ENCODE data around the gene RORB. TPM values are rescaled to one million over a fixed set of nuclear protein-coding genes. Genes with fewer than 3 reads are reported as not detected.

Gene RORB
- total RNA-seq, 4 donors from 2014 or later, result 0.04 to 0.19 (median 0.14) TPM

- WGBS, 2 donors, result 65 to 69% methylated on average over 8 of the region's 8 CpGs
- TF ChIP-seq, protein P1, sequence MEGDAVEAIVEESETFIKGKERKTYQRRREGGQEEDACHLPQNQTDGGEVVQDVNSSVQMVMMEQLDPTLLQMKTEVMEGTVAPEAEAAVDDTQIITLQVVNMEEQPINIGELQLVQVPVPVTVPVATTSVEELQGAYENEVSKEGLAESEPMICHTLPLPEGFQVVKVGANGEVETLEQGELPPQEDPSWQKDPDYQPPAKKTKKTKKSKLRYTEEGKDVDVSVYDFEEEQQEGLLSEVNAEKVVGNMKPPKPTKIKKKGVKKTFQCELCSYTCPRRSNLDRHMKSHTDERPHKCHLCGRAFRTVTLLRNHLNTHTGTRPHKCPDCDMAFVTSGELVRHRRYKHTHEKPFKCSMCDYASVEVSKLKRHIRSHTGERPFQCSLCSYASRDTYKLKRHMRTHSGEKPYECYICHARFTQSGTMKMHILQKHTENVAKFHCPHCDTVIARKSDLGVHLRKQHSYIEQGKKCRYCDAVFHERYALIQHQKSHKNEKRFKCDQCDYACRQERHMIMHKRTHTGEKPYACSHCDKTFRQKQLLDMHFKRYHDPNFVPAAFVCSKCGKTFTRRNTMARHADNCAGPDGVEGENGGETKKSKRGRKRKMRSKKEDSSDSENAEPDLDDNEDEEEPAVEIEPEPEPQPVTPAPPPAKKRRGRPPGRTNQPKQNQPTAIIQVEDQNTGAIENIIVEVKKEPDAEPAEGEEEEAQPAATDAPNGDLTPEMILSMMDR (IDR thresholded peaks at IDR 0.05), result no peak
- no peak for TF ChIP-seq POLR2A (IDR thresholded peaks at IDR 0.05)
- H3K4me3 ChIP-seq (ENCODE audit: low read depth, poor library complexity, severe bottlenecking), result no peak overlapping the region
- DNase-seq (ENCODE audit: low spot score in 2 of 2), result no peak
- intact Hi-C loops (cut with DNase I; ENCODE audit: low total_unique reads), result no loop called here
These were observed 193.9 kb downstream of the RORB start for GRCh38 chr9:74691058-74691457.

- H3K4me3 ChIP-seq (ENCODE audit: low read depth, poor library complexity, severe bottlenecking), result no peak overlapping the region
- DNase-seq (ENCODE audit: low spot score in 2 of 2), result no peak
- intact Hi-C loops (cut with DNase I; ENCODE audit: low total_unique reads), result no loop called here
- WGBS, 2 donors, result 75 to 88% methylated on average over 1 of the region's 1 CpG
- TF ChIP-seq, protein P1 (IDR thresholded peaks at IDR 0.05), result no peak
- no peak for TF ChIP-seq POLR2A (IDR thresholded peaks at IDR 0.05)
These were observed 199.4 kb downstream of the RORB start for GRCh38 chr9:74696520-74696919.

- intact Hi-C loops (cut with DNase I; ENCODE audit: low total_unique reads), result no loop called here
These were observed 200.4 kb downstream of the RORB start for GRCh38 chr9:74697535-74697934.

DNA sequence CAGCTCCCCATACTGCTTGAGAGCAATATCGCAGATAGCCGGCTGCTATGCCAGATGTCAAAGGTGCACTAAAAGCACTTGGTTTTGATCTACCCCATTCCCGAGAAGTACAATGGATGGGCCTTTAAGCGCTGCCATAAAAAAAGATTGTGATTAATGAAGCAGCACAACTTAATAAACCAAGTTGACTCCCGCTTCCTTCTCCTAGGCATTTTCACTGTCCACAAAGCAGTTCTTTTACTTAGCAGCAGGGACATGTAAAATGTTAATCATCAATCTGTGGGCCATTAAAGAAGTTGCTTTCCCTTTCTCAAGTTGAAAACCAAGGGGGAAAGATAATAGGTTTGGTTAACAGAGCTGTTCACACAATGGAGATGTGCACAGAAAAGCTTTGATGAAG, 214.2 kb downstream of the RORB start:
- TF ChIP-seq, protein P1 (IDR thresholded peaks at IDR 0.05), result no peak
- TF ChIP-seq POLR2A (IDR thresholded peaks at IDR 0.05), result no peak
- WGBS, 2 donors, result 59 to 73% methylated on average over 5 of the region's 5 CpGs
- no peak for DNase-seq (ENCODE audit: low spot score in 2 of 2)
- no peak overlapping the region for H3K4me3 ChIP-seq (ENCODE audit: low read depth, poor library complexity, severe bottlenecking)
- intact Hi-C loops (cut with DNase I; ENCODE audit: low total_unique reads), result no loop called here

More at GRCh38 chr9:74697535-74697934, 200.4 kb downstream of the RORB start:
- no peak for DNase-seq (ENCODE audit: low spot score in 2 of 2)
- no peak overlapping the region for H3K4me3 ChIP-seq (ENCODE audit: low read depth, poor library complexity, severe bottlenecking)
- 51 to 68% methylated on average over 2 of the region's 2 CpGs for WGBS, 2 donors
- TF ChIP-seq POLR2A (IDR thresholded peaks at IDR 0.05), result no peak

DNA sequence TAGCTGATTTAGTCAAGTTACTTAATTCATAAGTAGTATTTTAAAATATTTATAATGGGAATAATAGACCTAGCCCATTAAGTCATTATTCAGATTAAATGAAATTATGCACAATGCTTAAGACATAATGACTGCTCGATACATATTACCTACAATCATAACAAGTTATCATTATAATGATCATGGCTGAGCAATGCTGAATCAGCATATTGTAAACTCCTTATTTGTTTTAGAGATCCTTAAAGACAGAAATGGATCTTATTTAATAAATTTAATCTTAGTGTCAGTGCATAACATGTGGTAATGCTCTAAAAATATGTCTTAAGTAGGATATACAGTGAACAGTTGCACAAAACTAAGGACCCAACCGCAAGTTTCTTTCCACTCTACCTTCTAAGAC, 221.6 kb downstream of the RORB start:
- DNase-seq (ENCODE audit: low spot score in 2 of 2), result no peak
- H3K4me3 ChIP-seq (ENCODE audit: low read depth, poor library complexity, severe bottlenecking), result no peak overlapping the region
- TF ChIP-seq, protein P1 (IDR thresholded peaks at IDR 0.05), result no peak
- TF ChIP-seq POLR2A (IDR thresholded peaks at IDR 0.05), result no peak
- intact Hi-C loops (cut with DNase I; ENCODE audit: low total_unique reads), result no loop called here
- 93 to 98% methylated on average over 2 of the region's 2 CpGs for WGBS, 2 donors

- TF ChIP-seq POLR2A (IDR thresholded peaks at IDR 0.05), result no peak
- TF ChIP-seq, protein P1 (IDR thresholded peaks at IDR 0.05), result no peak
- 79 to 93% methylated on average over 1 of the region's 1 CpG for WGBS, 2 donors
- H3K4me3 ChIP-seq (ENCODE audit: low read depth, poor library complexity, severe bottlenecking), result no peak overlapping the region
- DNase-seq (ENCODE audit: low spot score in 2 of 2), result no peak
- intact Hi-C loops (cut with DNase I; ENCODE audit: low total_unique reads), result no loop called here
These were observed 222.2 kb downstream of the RORB start for GRCh38 chr9:74719306-74719705.
